Measurements from ENCODE around the gene SLC7A7. TPM values are rescaled to one million over a fixed set of nuclear protein-coding genes. Genes with fewer than 3 reads are reported as not detected.
"Not testable (repeated sequence)": the region's sequence is repeated elsewhere in the genome, so short reads cannot be mapped to it uniquely, and the experiment has no call there.

SLC7A7 gene
- total RNA-seq, 1 donor from 2014 or later = 33.7 TPM

GRCh38 chr14:22836301-22837113 lies 21.3 kb upstream of the SLC7A7 start, which contains the start of gene MMP14:
MMP14 (plus strand) TSS chr14:22836585; CDS start chr14:22836818, 233 bp downstream.
- TF ChIP-seq, protein P1, sequence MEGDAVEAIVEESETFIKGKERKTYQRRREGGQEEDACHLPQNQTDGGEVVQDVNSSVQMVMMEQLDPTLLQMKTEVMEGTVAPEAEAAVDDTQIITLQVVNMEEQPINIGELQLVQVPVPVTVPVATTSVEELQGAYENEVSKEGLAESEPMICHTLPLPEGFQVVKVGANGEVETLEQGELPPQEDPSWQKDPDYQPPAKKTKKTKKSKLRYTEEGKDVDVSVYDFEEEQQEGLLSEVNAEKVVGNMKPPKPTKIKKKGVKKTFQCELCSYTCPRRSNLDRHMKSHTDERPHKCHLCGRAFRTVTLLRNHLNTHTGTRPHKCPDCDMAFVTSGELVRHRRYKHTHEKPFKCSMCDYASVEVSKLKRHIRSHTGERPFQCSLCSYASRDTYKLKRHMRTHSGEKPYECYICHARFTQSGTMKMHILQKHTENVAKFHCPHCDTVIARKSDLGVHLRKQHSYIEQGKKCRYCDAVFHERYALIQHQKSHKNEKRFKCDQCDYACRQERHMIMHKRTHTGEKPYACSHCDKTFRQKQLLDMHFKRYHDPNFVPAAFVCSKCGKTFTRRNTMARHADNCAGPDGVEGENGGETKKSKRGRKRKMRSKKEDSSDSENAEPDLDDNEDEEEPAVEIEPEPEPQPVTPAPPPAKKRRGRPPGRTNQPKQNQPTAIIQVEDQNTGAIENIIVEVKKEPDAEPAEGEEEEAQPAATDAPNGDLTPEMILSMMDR (IDR thresholded peaks at IDR 0.05) = no peak
- ChIA-PET POLR2A (interaction anchor here (0.5 to 4.7 kb wide), 15 partner anchors 8 to 275 kb away, joined by 3 to 33 read pairs (median 5); partner anchors contain the start of genes LRP10, OXA1L and RBM23), CTCF (interaction anchor here (1.0 to 4.2 kb wide), 5 partner anchors 14 to 266 kb away, joined by 3 to 17 read pairs (median 5); partner anchors contain the start of gene OXA1L)
- Mint-ChIP-seq H3K4me3 (peak within 1 kb of the TSS; percentile 88), H3K9me3 (no peaks in the 10 kb centered on the region), H3K36me3 (ENCODE audit: low read depth) (peaks cover 35% of the 10 kb centered on the region), H3K27me3 (peaks cover 2% of the 10 kb centered on the region), H3K4me1 (peaks cover 17% of the 10 kb centered on the region), H3K27ac (peak within 1 kb of the TSS; percentile 76)
- peak; percentile 38 for ATAC-seq (ENCODE audit: low read depth)
- no peak for DNase-seq
- intact Hi-C loops (cut with micrococcal nuclease) = loop anchor here (1.0 kb wide), 1 partner anchor 7 kb away; the partner anchor contains the start of gene MRPL52

GRCh38 chr14:22835505-22835904 lies 20.3 kb upstream of the SLC7A7 start:
- H3K4me3 Mint-ChIP-seq = peak overlapping the region; percentile 88

DNA sequence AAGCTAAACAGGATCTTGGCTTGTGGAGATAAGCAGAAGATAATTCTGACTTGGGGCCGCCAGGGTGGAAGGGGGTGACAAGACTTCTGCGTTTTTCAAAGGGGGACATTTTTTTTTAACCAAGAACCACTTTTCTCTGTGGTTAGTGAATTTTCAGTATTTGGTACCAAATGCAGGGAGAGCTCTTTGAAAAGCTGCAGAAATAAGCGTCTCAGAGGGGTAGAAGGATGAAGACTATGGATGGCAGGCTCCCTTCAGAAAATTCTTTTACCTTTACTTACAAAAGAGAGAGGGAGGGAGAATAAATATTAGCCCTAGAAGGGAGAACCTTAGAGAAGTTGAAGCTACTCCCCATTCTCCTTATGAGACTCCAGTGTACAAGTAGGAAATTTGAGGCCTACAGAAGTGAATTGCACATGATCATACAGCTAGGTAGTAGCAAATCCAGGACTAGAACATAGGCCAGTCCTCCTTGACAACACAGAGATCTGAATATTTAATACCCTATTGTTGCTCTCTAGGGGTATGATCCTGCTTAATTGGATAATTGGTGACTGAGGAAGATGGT lies 15.3 kb upstream of the SLC7A7 start:
- H3K4me3 Mint-ChIP-seq = peak overlapping the region; percentile 93
- intact Hi-C loops (cut with micrococcal nuclease) = no loop called here
- no peaks in the 10 kb centered on the region for H3K9me3 Mint-ChIP-seq
- POLR2A ChIA-PET = interaction anchor here (0.5 to 3.6 kb wide), 16 partner anchors 9 to 177 kb away, joined by 3 to 29 read pairs (median 8); partner anchors contain the start of genes LRP10, OXA1L and PRMT5
- H3K27me3 Mint-ChIP-seq = no peaks in the 10 kb centered on the region
- peak overlapping the region; percentile 97 for H3K27ac Mint-ChIP-seq
- ATAC-seq (ENCODE audit: low read depth) (peak; percentile 13), DNase-seq (no peak)
- CTCF ChIA-PET = interaction anchor here (1.1 to 2.6 kb wide), 7 partner anchors 23 to 274 kb away, joined by 3 to 10 read pairs (median 4); partner anchors contain the start of gene OXA1L
- TF ChIP-seq, protein P1 (IDR thresholded peaks at IDR 0.05) = no peak
- H3K4me1 Mint-ChIP-seq = peaks cover 23% of the 10 kb centered on the region
- peaks cover 49% of the 10 kb centered on the region for H3K36me3 Mint-ChIP-seq (ENCODE audit: low read depth)

More at GRCh38 chr14:22835505-22835904, 20.3 kb upstream of the SLC7A7 start:
- TF ChIP-seq, protein P1 (IDR thresholded peaks at IDR 0.05) = no peak
- Mint-ChIP-seq H3K4me1 (peaks cover 23% of the 10 kb centered on the region), H3K36me3 (ENCODE audit: low read depth) (peaks cover 42% of the 10 kb centered on the region), H3K9me3 (no peaks in the 10 kb centered on the region), H3K27me3 (peaks cover 2% of the 10 kb centered on the region), H3K27ac (no peak overlapping the region)
- no peak for DNase-seq
- CTCF ChIA-PET = interaction anchor here (2.0 to 4.2 kb wide), 3 partner anchors 13 to 265 kb away, joined by 7 to 17 read pairs (median 10); no protein-coding TSS in a partner anchor
- intact Hi-C loops (cut with micrococcal nuclease) = no loop called here
- POLR2A ChIA-PET = interaction anchor here (0.7 to 4.7 kb wide), 6 partner anchors 12 to 75 kb away, joined by 3 to 33 read pairs (median 8); partner anchors contain the start of gene OXA1L
- no peak for ATAC-seq (ENCODE audit: low read depth)

DNA sequence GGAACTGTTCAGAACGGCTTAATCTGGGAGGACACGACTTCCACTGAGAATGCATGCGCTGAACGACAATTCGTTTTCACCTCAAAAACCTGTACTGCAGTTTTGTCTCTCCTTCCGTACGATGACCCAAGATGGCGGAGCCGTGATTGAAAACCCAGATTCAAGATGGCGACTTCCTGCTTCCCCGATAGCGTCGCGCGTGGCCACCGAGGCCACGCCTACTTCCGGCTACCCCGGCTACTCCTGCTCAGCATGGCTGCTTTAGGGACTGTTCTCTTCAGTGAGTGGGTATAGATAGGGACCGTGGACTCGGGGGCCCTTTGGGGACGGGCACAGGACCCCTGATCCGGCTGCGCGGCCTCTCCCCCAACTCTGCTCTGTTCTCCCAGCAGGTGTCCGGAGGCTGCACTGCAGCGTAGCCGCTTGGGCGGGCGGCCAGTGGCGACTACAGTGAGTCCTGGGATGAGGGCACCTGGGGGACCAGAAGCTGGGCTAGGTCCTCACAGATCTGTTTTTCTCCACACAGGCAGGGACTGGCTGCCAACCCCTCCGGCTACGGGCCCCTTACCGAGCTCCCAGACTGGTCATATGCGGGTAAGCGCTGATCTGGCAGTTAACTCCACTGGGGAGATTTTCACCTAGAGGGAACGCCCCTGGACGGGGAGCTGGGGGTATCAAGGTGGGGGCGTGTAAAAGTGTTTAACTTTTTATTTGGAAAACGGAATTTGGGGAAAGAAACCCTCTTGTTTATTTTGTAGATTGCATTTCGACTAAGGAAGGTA lies 14.6 kb upstream of the SLC7A7 start, which contains the start of gene MRPL52:
Gene MRPL52 (plus strand): TSS at position 227 of the 782 bp plus-strand sequence. CDS start 26 bp downstream, at position 253.
- Mint-ChIP-seq H3K27me3 (no peaks in the 10 kb centered on the region), H3K27ac (peak within 1 kb of the TSS; percentile 97), H3K4me1 (peaks cover 27% of the 10 kb centered on the region), H3K36me3 (ENCODE audit: low read depth) (peaks cover 43% of the 10 kb centered on the region), H3K9me3 (no peaks in the 10 kb centered on the region), H3K4me3 (peak within 1 kb of the TSS; percentile 93)
- TF ChIP-seq, protein P1 (IDR thresholded peaks at IDR 0.05) = no peak
- ATAC-seq (ENCODE audit: low read depth) (peak; percentile 94), DNase-seq (peak; percentile 76)
- ChIA-PET CTCF (interaction anchor here (1.1 to 2.6 kb wide), 7 partner anchors 23 to 273 kb away, joined by 3 to 10 read pairs (median 4); partner anchors contain the start of gene OXA1L), POLR2A (interaction anchor here (0.5 to 3.6 kb wide), 17 partner anchors 9 to 177 kb away, joined by 3 to 29 read pairs (median 6); partner anchors contain the start of genes LRP10, OXA1L and PRMT5)
- intact Hi-C loops (cut with micrococcal nuclease) = loop anchor here (1.0 kb wide), 4 partner anchors 7 to 274 kb away; partner anchors contain the start of genes LRP10 and OXA1L

GRCh38 chr14:22829076-22829660 lies 13.9 kb upstream of the SLC7A7 start:
- POLR2A ChIA-PET = interaction anchor here (0.7 to 3.6 kb wide), 8 partner anchors 9 to 79 kb away, joined by 3 to 29 read pairs (median 10); partner anchors contain the start of gene OXA1L
- Mint-ChIP-seq H3K4me3 (peak overlapping the region; percentile 93), H3K4me1 (peaks cover 34% of the 10 kb centered on the region), H3K36me3 (ENCODE audit: low read depth) (peaks cover 36% of the 10 kb centered on the region), H3K27ac (peak overlapping the region; percentile 97)
- not testable (repeated sequence) for H3K9me3 Mint-ChIP-seq; H3K27me3 Mint-ChIP-seq; ATAC-seq (ENCODE audit: low read depth); DNase-seq
- CTCF ChIA-PET = interaction anchor here (0.9 to 2.6 kb wide), 3 partner anchors 20 to 259 kb away, joined by 3 to 13 read pairs (median 10); no protein-coding TSS in a partner anchor
- intact Hi-C loops (cut with micrococcal nuclease) = loop anchor here (1.0 kb wide), 4 partner anchors 8 to 273 kb away; partner anchors contain the start of genes LRP10 and OXA1L
